HepG2 (cell line): ENCODE data around the gene DUOXA2. TPM values are rescaled to one million over a fixed set of nuclear protein-coding genes. Genes with fewer than 3 reads are reported as not detected.

Experiments used
- ATAC-seq: fragments of 200-7000 bp; cut with Tn5 transposase; 3 replicates; pipeline ENCODE4 v1.9.1; 2020; ENCODE audit warnings: mild to moderate bottlenecking, moderate library complexity
- BruUV-seq: library from RNA; stranded (reverse); fragments of 400-500 nt; replicated peaks from 2 replicates; lab custom pipeline; 2021; lab: Mats Ljungman, UMichigan
- CTCF ChIA-PET: fragments of 300-600 bp; formaldehyde crosslinking; extraction: SDS; loops from one replicate; lab custom pipeline; 2021; ENCODE audit warnings: low total read pairs, inconsistent platforms, low intra/inter-chr PET ratio; lab: Yijun Ruan, JAX
- POLR2A ChIA-PET: fragments of 350-600 bp; sonication (Branson Sonifier 250); formaldehyde crosslinking; loops from one replicate; lab custom pipeline; 2020; ENCODE audit warnings: antibody characterized with exemption, inconsistent platforms; lab: Yijun Ruan, JAX
- DNase-seq: peaks from one replicate; pipeline ENCODE4 v3.0.0-alpha.2; 2015; ENCODE audit warnings: low spot score
- FAIRE-seq: peaks from 3 replicates; lab custom pipeline; 2011; peaks lifted over from hg19 to GRCh38; lab: Jason Lieb, UNC
- H2AFZ ChIP-seq: one replicate; pipeline ENCODE4 v1.6.1; 2011; ENCODE audit warnings: low read length, inconsistent platforms
- H3K27ac ChIP-seq: fragments of 300-600 bp; 3 replicates; pipeline ENCODE4 v1.8.0; 2011; ENCODE audit warnings: mixed run types, mild to moderate bottlenecking, mixed read lengths, low read length, inconsistent platforms; ENCODE audit not compliant: insufficient read depth; ENCODE audit errors: extremely low read length
- H3K27me3 ChIP-seq, 2 experiments: fragments of 200-600 bp in 1 of 2; 2 replicates in 1 of 2; 3 replicates in 1 of 2; pipeline versions ENCODE4 v1.6.0 to v1.8.0; 2011; ENCODE audit warnings: low read length in 2 of 2, mild to moderate bottlenecking in 2 of 2, moderate library complexity in 2 of 2, inconsistent platforms in 1 of 2; ENCODE audit not compliant: insufficient read depth in 2 of 2, control insufficient read depth in 1 of 2
- H3K36me3 ChIP-seq, 2 experiments: fragments of 200-600 bp in 1 of 2; replicated peaks in 1 of 2; 2 replicates in 1 of 2; 3 replicates in 1 of 2; pipeline versions ENCODE4 v1.5.1 to v1.8.0; 2011; ENCODE audit warnings: low read length in 2 of 2, inconsistent platforms in 1 of 2; ENCODE audit not compliant: insufficient read depth in 2 of 2, control insufficient read depth in 1 of 2
- H3K4me1 ChIP-seq: 2 replicates; pipeline ENCODE4 v1.5.1; 2012; ENCODE audit warnings: low read length, inconsistent platforms; ENCODE audit not compliant: insufficient read depth
- H3K4me2 ChIP-seq: 2 replicates; pipeline ENCODE4 v1.6.0; 2011; ENCODE audit warnings: low read depth, low read length, inconsistent platforms
- H3K4me3 ChIP-seq, 3 experiments: fragments of 200-600 bp in 1 of 3; sonication (generic), shearing (Covaris generic) in 1 of 3; replicated peaks in 1 of 3; 2 replicates each; pipeline ENCODE4 v1.5.1; 2011 to 2016; ENCODE audit warnings: low read length in 3 of 3, inconsistent platforms in 2 of 3, low read depth in 2 of 3, mild to moderate bottlenecking in 2 of 3, control low read depth in 1 of 3, mixed read lengths in 1 of 3; ENCODE audit not compliant: insufficient read depth in 1 of 3
- H3K79me2 ChIP-seq: one replicate; pipeline ENCODE4 v1.6.1; 2011; ENCODE audit warnings: low read length, inconsistent platforms; ENCODE audit not compliant: insufficient read depth
- H3K9ac ChIP-seq: 2 replicates; pipeline ENCODE4 v1.6.0; 2011; ENCODE audit warnings: mild to moderate bottlenecking, low read depth, low read length, inconsistent platforms; ENCODE audit not compliant: insufficient read depth
- H3K9me3 ChIP-seq: 2 replicates; pipeline ENCODE4 v1.5.1; 2012; ENCODE audit warnings: mild to moderate bottlenecking, low read length
- H4K20me1 ChIP-seq: 2 replicates; pipeline ENCODE4 v1.6.0; 2011; ENCODE audit warnings: inconsistent platforms, mild to moderate bottlenecking, low read length, moderate library complexity; ENCODE audit not compliant: insufficient read depth
- EEA1 ChIP-seq: sonication (generic); formaldehyde crosslinking; IDR thresholded peaks from 2 replicates; pipeline ENCODE4 v1.5.1; 2020; ENCODE audit warnings: mild to moderate bottlenecking, missing genetic modification reagents, borderline replicate concordance
- NR2C2 ChIP-seq: sonication (generic); formaldehyde crosslinking; IDR thresholded peaks from 2 replicates; pipeline ENCODE4 v1.4.0; 2020; ENCODE audit warnings: missing genetic modification reagents, mild to moderate bottlenecking, moderate library complexity, borderline replicate concordance
- TEAD3 ChIP-seq: optimal IDR thresholded peaks from 2 replicates; pipeline ENCODE3; 2016; ENCODE audit warnings: borderline replicate concordance
- ZNF292 ChIP-seq: sonication (generic); formaldehyde crosslinking; IDR thresholded peaks from 2 replicates; pipeline ENCODE4 v1.8.1; 2022; ENCODE audit warnings: mild to moderate bottlenecking, low read depth, missing genetic modification reagents, borderline replicate concordance
- ZNF709 ChIP-seq: sonication (generic); formaldehyde crosslinking; IDR thresholded peaks from 2 replicates; pipeline ENCODE4 v1.5.0; 2020; ENCODE audit warnings: mild to moderate bottlenecking, missing genetic modification reagents
- ZNF790 ChIP-seq: sonication (generic); formaldehyde crosslinking; IDR thresholded peaks from 2 replicates; pipeline ENCODE4 v1.8.0; 2022; ENCODE audit warnings: missing genetic modification reagents, mild to moderate bottlenecking, borderline replicate concordance
- WGBS: methylation state at CpG from one replicate; pipeline ENCODE4 v1.1.6; 2017; ENCODE audit warnings: low lambda C conversion rate; 5-methylcytosine and 5-hydroxymethylcytosine counted together
- in situ Hi-C: cut with HindIII; loops from 2 replicates; pipeline ENCODE4 v1.10.0; 2017; ENCODE audit warnings: low pct_unique_long_range_greater_than_20kb; ENCODE audit not compliant: extremely low pct_ligation_motif_present
- intact Hi-C: fragments of 100-400 bp; cut with micrococcal nuclease; formaldehyde crosslinking; loops from one replicate; pipeline ENCODE4 v1.10.0; 2022; ENCODE audit not compliant: unreplicated experiment
- polyA plus RNA-seq, 8 experiments: library from polyadenylated mRNA; depleted of rRNA in 3 of 8; stranded (reverse) in 7 of 8; unstranded in 1 of 8; fragments of >200 nt; fragmentation: Illumina TruSeq in 4 of 8; extraction: Trizol in 4 of 8; gene quantifications; 2 replicates each; pipeline versions ENCODE4 v1.2.1 to v1.2.3, GENCODE V29; 2011 to 2016; ENCODE audit warnings: low read depth in 4 of 8, missing spikeins in 1 of 8, mixed read lengths in 1 of 8; ENCODE audit not compliant: insufficient read depth in 1 of 8
- total RNA-seq, 5 experiments: library from RNA; depleted of rRNA; stranded (reverse); fragments of >200 nt; fragmentation: Illumina TruSeq; extraction: Trizol; gene quantifications; 2 replicates each; pipeline ENCODE4 v1.2.3, GENCODE V29; 2016; ENCODE audit warnings: low read depth in 1 of 5

DUOXA2 gene
- total and polyA plus RNA-seq, 2 of the 13 experiments (the other 11 are each of a cell fraction or from before 2014, with no cell fraction given) = 0.32 TPM; not detected in 1

- POLR2A ChIA-PET = no interaction called here
- Histone ChIP-seq H3K9me3 (no peaks in the 10 kb centered on the region), H3K36me3 (no peaks in the 10 kb centered on the region)
- no peak for TF ChIP-seq TEAD3
- TF ChIP-seq NR2C2 = no peak
- TF ChIP-seq EEA1 = no peak
- TF ChIP-seq, all 625 proteins: peak for 0
- no peaks in the 10 kb centered on the region for H3K79me2 ChIP-seq
- in situ Hi-C loops = no loop called here
- CTCF ChIA-PET = no interaction called here
- peaks cover 7 to 44% of the 10 kb centered on the region in 2 experiments; a peak in 4 of 5 replicates for H3K27me3 ChIP-seq
- no CpG with 5 or more reads among the region's 11 CpGs for WGBS
- no peak for ATAC-seq
- H3K27ac ChIP-seq = no peak overlapping the region
- peaks cover 13% of the 10 kb centered on the region for H3K4me1 ChIP-seq
- H3K4me2 ChIP-seq = no peak overlapping the region
- no peak overlapping the region for H3K4me3 ChIP-seq
- intact Hi-C loops = no loop called here
- no TSS peak for BruUV-seq
- no peak overlapping the region for H2AFZ ChIP-seq
- no peak for DNase-seq
- H4K20me1 ChIP-seq = no peaks in the 10 kb centered on the region
- no peak for FAIRE-seq
- H3K9ac ChIP-seq = no peak overlapping the region
These were observed 18.5 kb upstream of the DUOXA2 start for GRCh38 chr15:45095661-45096060.

- 86% methylated on average over 7 of the region's 7 CpGs for WGBS
- H3K4me2 ChIP-seq = no peak overlapping the region
- intact Hi-C loops = no loop called here
- no TSS peak for BruUV-seq
- no peaks in the 10 kb centered on the region for H3K79me2 ChIP-seq
- no peak overlapping the region for H3K9ac ChIP-seq
- FAIRE-seq = no peak
- no peak overlapping the region for H2AFZ ChIP-seq
- no peaks in the 10 kb centered on the region for H3K36me3 ChIP-seq
- H3K9me3 ChIP-seq = no peaks in the 10 kb centered on the region
- POLR2A ChIA-PET = no interaction called here
- H3K4me3 ChIP-seq = no peak overlapping the region
- TF ChIP-seq ZNF790 (CRISPR knock-in tag) (no peak), ZNF292 (CRISPR knock-in tag) (no peak), ZNF709 (no peak)
- TF ChIP-seq, all 625 proteins: peak for 0
- in situ Hi-C loops = no loop called here
- no peaks in the 10 kb centered on the region for H3K4me1 ChIP-seq
- CTCF ChIA-PET = no interaction called here
- no peak for DNase-seq
- no peak for ATAC-seq
- peaks cover 9 to 53% of the 10 kb centered on the region in 2 experiments; a peak in 4 of 5 replicates for H3K27me3 ChIP-seq
- no peak overlapping the region for H3K27ac ChIP-seq
- no peaks in the 10 kb centered on the region for H4K20me1 ChIP-seq
These were observed 16.7 kb upstream of the DUOXA2 start for GRCh38 chr15:45097466-45097865.
